ENCODE data around the gene BORCS5. TPM values are rescaled to one million over a fixed set of nuclear protein-coding genes. Genes with fewer than 3 reads are reported as not detected.

Gene BORCS5
- total and polyA plus RNA-seq, 2 of the 4 experiments (the other 2 are of a cell fraction) = 14.4 to 18.3 TPM

DNA sequence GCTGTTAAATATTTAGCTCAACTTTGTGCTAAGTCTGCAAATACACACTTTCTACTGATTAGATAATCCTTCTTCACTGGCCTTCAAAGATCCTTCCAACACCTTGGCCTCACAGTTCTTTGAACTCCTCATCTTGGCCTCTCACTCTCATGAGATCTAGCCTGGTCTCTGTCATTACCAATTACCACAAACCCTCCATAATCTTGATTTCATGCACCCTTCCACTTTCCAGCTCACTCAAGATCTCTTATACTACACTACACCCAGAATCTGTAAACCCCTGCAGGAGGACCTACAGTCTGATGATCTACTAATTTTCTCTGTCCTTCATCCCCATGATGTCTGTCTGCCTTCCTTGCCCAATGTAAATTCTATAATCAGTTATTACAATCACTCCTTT, 134.7 kb downstream of the BORCS5 start:
- Histone ChIP-seq H4K5ac (ENCODE audit: low read depth, low read length) (no peak overlapping the region), H2AK5ac (ENCODE audit: low read depth, low read length) (no peak overlapping the region), H3K18ac (ENCODE audit: low read depth, low read length) (no peak overlapping the region), H4K8ac (ENCODE audit: low read depth in 2 of 2, low read length in 2 of 2) (no peak overlapping the region), H3K9me3 (ENCODE audit: control insufficient read depth, insufficient read depth, low read length) (no peaks in the 10 kb centered on the region), H3K14ac (replicated peaks; ENCODE audit: low read depth, low read length) (no peak overlapping the region), H3K79me1 (ENCODE audit: low read depth in 1 of 2, low read length in 2 of 2) (peaks cover 6 to 21% of the 10 kb centered on the region in 2 experiments; a peak in 2 of 4 replicates), H2BK5ac (ENCODE audit: low read depth, low read length, poor library complexity, severe bottlenecking) (no peak overlapping the region), H3K4me2 (ENCODE audit: low read depth, low read length) (no peak overlapping the region), H3K4ac (ENCODE audit: low read depth, low read length) (no peak overlapping the region), H3K27ac (ENCODE audit: insufficient read depth, low read length) (no peak overlapping the region), H3K27me3 (ENCODE audit: control insufficient read depth, insufficient read depth, low read length) (no peaks in the 10 kb centered on the region), H2AFZ (replicated peaks; ENCODE audit: low read length, poor library complexity) (no peak overlapping the region), H3K56ac (ENCODE audit: extremely low read depth, insufficient read depth, low read length) (no peak overlapping the region), H3K4me1 (ENCODE audit: control insufficient read depth, insufficient read depth, low read length) (peaks cover 4% of the 10 kb centered on the region; the same call in 1 of the 2 replicates), H2BK15ac (ENCODE audit: low read depth, low read length) (no peak overlapping the region), H3K9me1 (ENCODE audit: insufficient read depth, low read length) (peaks cover 3% of the 10 kb centered on the region; the same call in 1 of the 2 replicates), H3K36me3 (ENCODE audit: control insufficient read depth, insufficient read depth, low read length) (peaks cover 5% of the 10 kb centered on the region), H3K9ac (ENCODE audit: low read depth, low read length) (no peak overlapping the region), H2BK120ac (ENCODE audit: low read depth, low read length) (no peak overlapping the region), H2BK20ac (ENCODE audit: low read depth, low read length) (no peak overlapping the region), H4K20me1 (ENCODE audit: insufficient read depth, low read length) (no peaks in the 10 kb centered on the region), H2AK9ac (replicated peaks; ENCODE audit: low read depth, low read length, poor library complexity) (no peak overlapping the region), H3K4me3 (ENCODE audit: insufficient read depth, low read depth, low read length) (no peak overlapping the region), H3K23ac (ENCODE audit: low read depth, low read length) (no peak overlapping the region), H4K91ac (ENCODE audit: insufficient read depth, low read depth, low read length) (no peak overlapping the region)
- ChIA-PET POLR2A (ENCODE audit: unreplicated experiment) (no interaction called here), CTCF (no interaction called here)
- no peak for DNase-seq
- dilution Hi-C loops (cut with HindIII; ENCODE audit: low sequenced_read_pairs, unreplicated experiment) (no loop called here), intact Hi-C loops (cut with micrococcal nuclease) (no loop called here), in situ Hi-C loops (cut with MboI; ENCODE audit: low sequenced_read_pairs) (no loop called here)
- TF ChIP-seq RCOR1 (IDR thresholded peaks at IDR 0.05; ENCODE audit: insufficient replicate concordance, low read length) (no peak), RFX5 (IDR thresholded peaks at IDR 0.05; ENCODE audit: low read depth, low read length) (no peak), BHLHE40 (IDR thresholded peaks at IDR 0.05; ENCODE audit: low read depth, low read length) (no peak), POLR2A (IDR thresholded peaks at IDR 0.05; ENCODE audit: low read depth, low read length) (no peak), CEBPB (IDR thresholded peaks at IDR 0.05; ENCODE audit: low read depth, low read length) (no peak), FOS (IDR thresholded peaks at IDR 0.05; ENCODE audit: low read depth, low read length) (no peak), MAFK (IDR thresholded peaks at IDR 0.05; ENCODE audit: low read depth, low read length) (no peak)
- TF ChIP-seq, protein P1, sequence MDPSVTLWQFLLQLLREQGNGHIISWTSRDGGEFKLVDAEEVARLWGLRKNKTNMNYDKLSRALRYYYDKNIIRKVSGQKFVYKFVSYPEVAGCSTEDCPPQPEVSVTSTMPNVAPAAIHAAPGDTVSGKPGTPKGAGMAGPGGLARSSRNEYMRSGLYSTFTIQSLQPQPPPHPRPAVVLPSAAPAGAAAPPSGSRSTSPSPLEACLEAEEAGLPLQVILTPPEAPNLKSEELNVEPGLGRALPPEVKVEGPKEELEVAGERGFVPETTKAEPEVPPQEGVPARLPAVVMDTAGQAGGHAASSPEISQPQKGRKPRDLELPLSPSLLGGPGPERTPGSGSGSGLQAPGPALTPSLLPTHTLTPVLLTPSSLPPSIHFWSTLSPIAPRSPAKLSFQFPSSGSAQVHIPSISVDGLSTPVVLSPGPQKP (IDR thresholded peaks at IDR 0.05; ENCODE audit: borderline replicate concordance, low read depth, low read length) = no peak
- no peak for ATAC-seq (ENCODE audit: low read depth)
- no TSS peak for BruUV-seq (replicated peaks)

Measured in IMR-90 (cell line).